ENCODE results near the gene DEPP1.

DNA sequence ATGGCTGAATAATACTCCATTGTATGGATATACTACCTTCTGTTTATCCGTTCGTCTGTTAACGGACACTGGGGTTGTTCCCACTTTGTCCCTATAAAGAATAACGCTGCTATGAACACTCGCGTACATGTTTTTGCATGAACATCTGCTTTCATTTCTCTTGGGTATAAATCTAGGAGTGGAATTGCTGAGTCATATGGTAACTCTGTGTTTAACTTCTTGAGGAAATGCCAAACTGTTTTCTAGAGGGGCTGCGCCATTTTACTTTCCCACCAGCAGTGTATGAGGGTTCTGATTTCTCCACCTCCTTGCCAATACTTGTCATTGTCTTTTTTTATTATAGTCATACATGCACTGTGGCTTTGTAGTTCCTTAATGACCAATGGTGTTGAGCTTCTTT, 39.7 kb downstream of the DEPP1 start:
- TF ChIP-seq GATA2 (IDR thresholded peaks at IDR 0.05; ENCODE audit: low read depth, low read length) (no peak), GATA3 (IDR thresholded peaks at IDR 0.05; ENCODE audit: low read depth, low read length) (no peak)
